ENCODE measurements around the gene MEGF6. TPM values are rescaled to one million over a fixed set of nuclear protein-coding genes. Genes with fewer than 3 reads are reported as not detected.

MEGF6 gene
- total and polyA plus RNA-seq, 2 of the 8 experiments (the other 6 are each of a cell fraction or from before 2014, with no cell fraction given), result 4.1 to 14.8 TPM

GRCh38 chr1:3462356-3463012 is 148.8 kb downstream of the MEGF6 start:
- FAIRE-seq (no peak), DNase-seq (ENCODE audit: low read depth in 1 of 2, low spot score in 2 of 2) (no peak)
- Histone ChIP-seq H3K27ac (ENCODE audit: low read depth, low read length) (no peak overlapping the region), H3K18ac (ENCODE audit: extremely low read depth, low read length) (peak overlapping the region; percentile 19; the same call in 1 of the 2 replicates), H4K91ac (replicated peaks; ENCODE audit: insufficient read length, low read length) (no peak overlapping the region), H3K27me3 (replicated peaks in 1 of 4; ENCODE audit: control insufficient read depth in 3 of 4, extremely low read depth in 1 of 4, insufficient read depth in 3 of 4, low read length in 3 of 4) (no peaks in the 10 kb centered on the region), H3K79me1 (ENCODE audit: low read depth, low read length) (peaks cover 5% of the 10 kb centered on the region; the same call in 1 of the 2 replicates), H4K20me1 (replicated peaks in 1 of 2; ENCODE audit: control insufficient read depth in 1 of 2, insufficient read depth in 2 of 2, low read length in 2 of 2) (peaks cover 0 to 12% of the 10 kb centered on the region in 2 experiments), H2AFZ (ENCODE audit: low read length) (no peak overlapping the region), H3K36me3 (ENCODE audit: control insufficient read depth in 2 of 4, insufficient read depth in 4 of 4, low read length in 3 of 4) (no peaks in the 10 kb centered on the region), H3K4me1 (replicated peaks in 1 of 4; ENCODE audit: control insufficient read depth in 3 of 4, insufficient read depth in 4 of 4, low read length in 3 of 4) (peaks cover 0 to 3% (median 1%) of the 10 kb centered on the region in 4 experiments; a peak in 1 of 7 replicates), H3K23me2 (ENCODE audit: low read depth, low read length) (no peaks in the 10 kb centered on the region), H3K4me2 (ENCODE audit: insufficient read depth in 1 of 2, low read depth in 2 of 2, low read length in 2 of 2) (no peak overlapping the region), H3K56ac (replicated peaks; ENCODE audit: insufficient read length, low read depth, low read length) (no peak overlapping the region), H3K9me3 (ENCODE audit: insufficient read depth in 2 of 2, low read depth in 1 of 2, low read length in 1 of 2) (no peaks in the 10 kb centered on the region), H2BK5ac (ENCODE audit: low read depth, low read length) (peak overlapping the region; percentile 44), H2BK15ac (ENCODE audit: low read length) (no peak overlapping the region), H4K5ac (ENCODE audit: insufficient read length, low read depth, low read length) (no peak overlapping the region), H3K4ac (replicated peaks; ENCODE audit: insufficient read length, low read depth, low read length) (no peak overlapping the region), H3K23ac (ENCODE audit: insufficient read length) (no peak overlapping the region), H3K4me3 (ENCODE audit: extremely low read depth in 1 of 4, insufficient read depth in 2 of 4, low read depth in 3 of 4, low read length in 4 of 4) (no peak overlapping the region), H4K8ac (ENCODE audit: extremely low read depth, insufficient read depth, low read length) (0 out of 2 replicates have a peak overlapping the region, but pooled peaks have one; percentile 4), H2BK12ac (ENCODE audit: low read depth, low read length) (no peak overlapping the region), H3K14ac (ENCODE audit: insufficient read length) (no peak overlapping the region), H3K9ac (replicated peaks in 1 of 4; ENCODE audit: extremely low read depth in 1 of 4, low read depth in 3 of 4, low read length in 3 of 4) (no peak overlapping the region), H3K79me2 (ENCODE audit: control insufficient read depth in 1 of 2, insufficient read depth in 2 of 2, low read length in 2 of 2) (no peaks in the 10 kb centered on the region), H2BK20ac (ENCODE audit: low read length) (no peak overlapping the region), H2BK120ac (replicated peaks; ENCODE audit: low read depth, low read length) (no peak overlapping the region), H2AK5ac (ENCODE audit: low read depth, low read length) (no peak overlapping the region)
- TF ChIP-seq HDAC6 (IDR thresholded peaks at IDR 0.05; ENCODE audit: low read depth, low read length) (no peak), GABPA (IDR thresholded peaks at IDR 0.05; ENCODE audit: borderline replicate concordance, insufficient read depth, low read length) (peak; percentile 60; the same call in 1 of the 2 replicates)
- WGBS, 2 experiments (ENCODE audit: extremely low coverage in 1 of 2, insufficient coverage in 1 of 2, insufficient read length in 1 of 2, insufficient replicate concordance in 2 of 2, low coverage in 1 of 2, low lambda C conversion rate in 2 of 2, missing lambda C conversion rate in 1 of 2), result 88% methylated on average over 15 of the region's 16 CpGs; no CpG with 5 or more reads in 1 of the 2 experiments
- CTCF ChIA-PET (ENCODE audit: partially characterized antibody), result interaction anchor here (0.7 to 2.8 kb wide), 11 partner anchors 10 to 177 kb away, joined by 3 to 25 read pairs (median 3); no protein-coding TSS in a partner anchor
- POLR2A ChIA-PET (ENCODE audit: partially characterized antibody), result interaction anchor here (1.0 to 1.6 kb wide), 2 partner anchors 9 to 10 kb away, joined by 4 to 9 read pairs; no protein-coding TSS in a partner anchor

All from H1 (cell line).